Measurements from ENCODE around the gene DNAH1. TPM values are rescaled to one million over a fixed set of nuclear protein-coding genes. Genes with fewer than 3 reads are reported as not detected.
A peak's percentile ranks its signal among the peaks of the same experiment; 100 is the strongest.

The DNAH1 gene
- total and polyA plus RNA-seq, 2 donors (not counting 1 experiment from before 2014, with no cell fraction given): 47.2 to 59.2 TPM

DNA sequence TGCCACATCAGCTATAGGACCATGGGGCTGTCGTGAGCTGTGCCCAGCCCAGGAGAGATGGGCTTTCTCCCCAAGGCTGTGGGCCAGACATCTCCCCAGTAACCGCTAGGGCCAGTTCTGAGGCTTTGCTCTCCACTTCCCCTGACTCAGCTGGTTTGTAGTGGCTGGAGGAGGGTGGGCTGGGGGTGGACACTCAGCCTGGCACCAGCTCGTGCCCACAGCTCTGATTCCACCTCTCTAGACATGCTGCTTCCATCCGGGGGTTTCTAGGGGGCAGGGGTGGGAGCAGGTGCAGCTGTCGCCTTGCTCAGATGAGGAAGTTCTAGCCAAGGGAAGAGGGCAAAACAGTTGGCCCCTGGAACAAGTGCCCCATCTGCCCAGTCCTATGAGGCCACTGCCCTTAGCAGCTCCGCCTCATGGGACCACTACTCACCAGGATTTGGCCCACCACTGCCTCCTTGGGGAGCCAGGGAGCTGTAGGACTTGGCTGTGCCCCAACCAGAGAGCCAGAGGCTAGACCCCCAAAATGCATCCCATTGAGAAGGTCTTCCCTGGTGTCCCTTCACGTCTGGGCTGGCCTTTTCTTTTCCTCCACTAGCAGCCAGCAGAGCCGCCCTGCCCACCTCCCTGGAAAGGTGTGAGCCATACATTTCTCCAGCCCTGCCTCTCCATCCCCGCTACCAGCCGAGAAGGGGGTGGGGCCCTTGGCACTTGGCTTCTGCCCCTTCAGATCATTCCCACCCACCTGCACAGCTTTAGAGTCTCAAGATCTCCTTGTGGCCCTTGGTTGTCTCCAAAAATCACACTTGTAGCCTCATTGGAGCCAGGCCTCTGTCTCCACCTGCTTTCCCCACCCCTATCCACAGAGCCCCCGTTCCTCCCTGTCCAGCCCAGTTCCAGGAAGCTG is 18.6 kb upstream of the DNAH1 start:
- H4K20me1 ChIP-seq (ENCODE audit: control insufficient read depth, insufficient read depth, low read length, poor library complexity, severe bottlenecking): peaks cover 6% of the 10 kb centered on the region
- no peak for TF ChIP-seq EZH2 (IDR thresholded peaks at IDR 0.05; ENCODE audit: borderline replicate concordance, insufficient read depth, low read depth, low read length, poor library complexity, severe bottlenecking)
- TF ChIP-seq, protein P1, sequence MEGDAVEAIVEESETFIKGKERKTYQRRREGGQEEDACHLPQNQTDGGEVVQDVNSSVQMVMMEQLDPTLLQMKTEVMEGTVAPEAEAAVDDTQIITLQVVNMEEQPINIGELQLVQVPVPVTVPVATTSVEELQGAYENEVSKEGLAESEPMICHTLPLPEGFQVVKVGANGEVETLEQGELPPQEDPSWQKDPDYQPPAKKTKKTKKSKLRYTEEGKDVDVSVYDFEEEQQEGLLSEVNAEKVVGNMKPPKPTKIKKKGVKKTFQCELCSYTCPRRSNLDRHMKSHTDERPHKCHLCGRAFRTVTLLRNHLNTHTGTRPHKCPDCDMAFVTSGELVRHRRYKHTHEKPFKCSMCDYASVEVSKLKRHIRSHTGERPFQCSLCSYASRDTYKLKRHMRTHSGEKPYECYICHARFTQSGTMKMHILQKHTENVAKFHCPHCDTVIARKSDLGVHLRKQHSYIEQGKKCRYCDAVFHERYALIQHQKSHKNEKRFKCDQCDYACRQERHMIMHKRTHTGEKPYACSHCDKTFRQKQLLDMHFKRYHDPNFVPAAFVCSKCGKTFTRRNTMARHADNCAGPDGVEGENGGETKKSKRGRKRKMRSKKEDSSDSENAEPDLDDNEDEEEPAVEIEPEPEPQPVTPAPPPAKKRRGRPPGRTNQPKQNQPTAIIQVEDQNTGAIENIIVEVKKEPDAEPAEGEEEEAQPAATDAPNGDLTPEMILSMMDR (IDR thresholded peaks at IDR 0.05): no peak
- H3K27me3 ChIP-seq (replicated peaks in 1 of 4; ENCODE audit: control extremely low read depth in 1 of 4, control insufficient read depth in 3 of 4, insufficient read depth in 4 of 4, low read length in 3 of 4): no peaks in the 10 kb centered on the region
- H3K4me3 ChIP-seq (ENCODE audit: control extremely low read depth in 1 of 5, extremely low read depth in 1 of 5, insufficient read depth in 1 of 5, low read depth in 2 of 5, low read length in 4 of 5): no peak overlapping the region
- H3K79me2 ChIP-seq (ENCODE audit: control insufficient read depth, insufficient read depth, low read length): peaks cover 25% of the 10 kb centered on the region
- H3K9ac ChIP-seq (ENCODE audit: low read length): no peak overlapping the region
- peaks cover 0 to 19% of the 10 kb centered on the region in 2 experiments for H3K36me3 ChIP-seq (replicated peaks in 1 of 2; ENCODE audit: control extremely low read depth in 1 of 2, control insufficient read depth in 1 of 2, extremely low read depth in 1 of 2, insufficient read depth in 2 of 2, low read length in 1 of 2)
- no peak overlapping the region for H3K4me2 ChIP-seq (replicated peaks; ENCODE audit: low read depth, low read length, poor library complexity, severe bottlenecking)
- Mint-ChIP-seq H3K27ac (peak overlapping the region; percentile 53), H3K9me3 (ENCODE audit: insufficient read depth) (no peaks in the 10 kb centered on the region), H3K4me1 (peaks cover 21% of the 10 kb centered on the region), H3K27me3 (no peaks in the 10 kb centered on the region), H3K4me3 (no peak overlapping the region)
- ATAC-seq (ENCODE audit: low read depth) (no peak), DNase-seq (no peak)
- H3K27ac ChIP-seq (ENCODE audit: low read length in 2 of 2): no peak overlapping the region
- WGBS (ENCODE audit: insufficient coverage): 66% methylated on average over 9 of the region's 11 CpGs
- ChIA-PET CTCF (interaction anchor here (0.6 to 12.8 kb wide), 2 partner anchors 9 to 39 kb away, joined by 3 to 352 read pairs; no protein-coding TSS in a partner anchor), POLR2A (interaction anchor here (0.5 to 1.1 kb wide), 4 partner anchors 9 to 92 kb away, joined by 3 to 8 read pairs (median 4); no protein-coding TSS in a partner anchor)
- H3K4me1 ChIP-seq (ENCODE audit: control insufficient read depth in 2 of 2, insufficient read depth in 2 of 2, low read length in 2 of 2): peaks cover 0 to 16% of the 10 kb centered on the region in 2 donors
- no peaks in the 10 kb centered on the region for H3K9me3 ChIP-seq (ENCODE audit: control extremely low read depth in 1 of 3, control insufficient read depth in 2 of 3, insufficient read depth in 1 of 3, low read length in 2 of 3)
- intact Hi-C loops (cut with micrococcal nuclease): no loop called here
- H2AFZ ChIP-seq (ENCODE audit: insufficient read depth, low read depth, low read length, poor library complexity, severe bottlenecking): no peak overlapping the region
